RWPE2 (cell line): Measurements from ENCODE around the gene CRAT.
A peak's percentile ranks its signal among the peaks of the same experiment; 100 is the strongest.
"Not testable (repeated sequence)": the region's sequence is repeated elsewhere in the genome, so short reads cannot be mapped to it uniquely, and the experiment has no call there.

Source experiments
- ATAC-seq: fragments of 200-7000 bp; cut with Tn5 transposase; 3 replicates; pipeline ENCODE4 v1.9.1; 2021; ENCODE audit warnings: low read depth
- DNase-seq: peaks from one replicate; pipeline ENCODE4 v3.0.0-alpha.2; 2020; ENCODE audit warnings: low spot score
- H3K27ac ChIP-seq: fragments of 450-650 bp; 2 replicates; pipeline ENCODE4 v1.5.1; 2017; ENCODE audit warnings: mild to moderate bottlenecking; ENCODE audit not compliant: poor library complexity, severe bottlenecking
- H3K27me3 ChIP-seq: fragments of 250-450 bp; sonication (Bioruptor Pico); 2 replicates; pipeline ENCODE4 v1.5.1; 2021; ENCODE audit warnings: mild to moderate bottlenecking, moderate library complexity; ENCODE audit not compliant: insufficient read depth, poor library complexity, severe bottlenecking
- H3K36me3 ChIP-seq: fragments of 250-450 bp; sonication (Bioruptor Pico); 2 replicates; pipeline ENCODE4 v1.5.1; 2020; ENCODE audit warnings: low read depth, mild to moderate bottlenecking, moderate library complexity
- H3K4me1 ChIP-seq: fragments of 250-450 bp; sonication (Bioruptor Pico); 2 replicates; pipeline ENCODE4 v1.5.1; 2021; ENCODE audit warnings: mild to moderate bottlenecking, moderate library complexity; ENCODE audit not compliant: insufficient read depth, poor library complexity, severe bottlenecking
- H3K4me3 ChIP-seq: fragments of 250-450 bp; sonication (Bioruptor Pico); 2 replicates; pipeline ENCODE4 v1.5.1; 2021; ENCODE audit warnings: mild to moderate bottlenecking, moderate library complexity; ENCODE audit not compliant: severe bottlenecking
- H3K9me3 ChIP-seq: fragments of 250-450 bp; sonication (Bioruptor Pico); 2 replicates; pipeline ENCODE4 v1.5.1; 2021; ENCODE audit warnings: mild to moderate bottlenecking, moderate library complexity; ENCODE audit not compliant: severe bottlenecking
- CTCF ChIP-seq: fragments of 450-650 bp; IDR thresholded peaks from one replicate; pipeline ENCODE4 v1.5.1; 2017; ENCODE audit warnings: mild to moderate bottlenecking, moderate library complexity; ENCODE audit not compliant: poor library complexity, severe bottlenecking

CRAT gene

GRCh38 chr9:129135476-129135875 lies 24.9 kb upstream of the CRAT start:
- H3K4me1 ChIP-seq: peaks cover 14% of the 10 kb centered on the region
- no peak for TF ChIP-seq CTCF
- peaks cover 60% of the 10 kb centered on the region for H3K36me3 ChIP-seq

GRCh38 chr9:129133082-129133481 lies 22.5 kb upstream of the CRAT start:
- Histone ChIP-seq H3K27me3 (no peaks in the 10 kb centered on the region), H3K4me1 (no peaks in the 10 kb centered on the region), H3K9me3 (no peaks in the 10 kb centered on the region), H3K27ac (no peak overlapping the region), H3K4me3 (no peak overlapping the region), H3K36me3 (peaks cover 61% of the 10 kb centered on the region)
- ATAC-seq (no peak), DNase-seq (no peak)
- TF ChIP-seq CTCF: no peak

More at GRCh38 chr9:129135476-129135875, 24.9 kb upstream of the CRAT start:
- H3K27ac ChIP-seq: no peak overlapping the region
- H3K27me3 ChIP-seq: no peaks in the 10 kb centered on the region
- no peaks in the 10 kb centered on the region for H3K9me3 ChIP-seq
- ATAC-seq (no peak), DNase-seq (no peak)
- H3K4me3 ChIP-seq: no peak overlapping the region

- H3K27me3 ChIP-seq: no peaks in the 10 kb centered on the region
- H3K27ac ChIP-seq: no peak overlapping the region
- H3K4me3 ChIP-seq: no peak overlapping the region
- H3K4me1 ChIP-seq: no peaks in the 10 kb centered on the region
- DNase-seq (no peak), ATAC-seq (peak; percentile 90)
- peaks cover 67% of the 10 kb centered on the region for H3K36me3 ChIP-seq
- peak; percentile 95 for TF ChIP-seq CTCF
- no peaks in the 10 kb centered on the region for H3K9me3 ChIP-seq
These were observed 20.9 kb upstream of the CRAT start for GRCh38 chr9:129131300-129132145.

- no peak overlapping the region for H3K4me3 ChIP-seq
- H3K27me3 ChIP-seq: no peaks in the 10 kb centered on the region
- no peaks in the 10 kb centered on the region for H3K9me3 ChIP-seq
- no peak for TF ChIP-seq CTCF
- H3K36me3 ChIP-seq: peaks cover 70% of the 10 kb centered on the region
- no peak for ATAC-seq
- no peak for DNase-seq
- peaks cover under 1% of the 10 kb centered on the region for H3K4me1 ChIP-seq
- no peak overlapping the region for H3K27ac ChIP-seq
These were observed 20.2 kb upstream of the CRAT start for GRCh38 chr9:129130791-129131190.

- DNase-seq, ATAC-seq, H3K27ac ChIP-seq, H3K27me3 ChIP-seq, H3K4me3 ChIP-seq, H3K9me3 ChIP-seq, H3K4me1 ChIP-seq: not testable (repeated sequence)
- peaks cover 70% of the 10 kb centered on the region for H3K36me3 ChIP-seq
These were observed 19.7 kb upstream of the CRAT start for GRCh38 chr9:129130271-129130670.
